Measurements from ENCODE around the gene PRDM16. TPM values are rescaled to one million over a fixed set of nuclear protein-coding genes. Genes with fewer than 3 reads are reported as not detected.
"Not testable (repeated sequence)": the region's sequence is repeated elsewhere in the genome, so short reads cannot be mapped to it uniquely, and the experiment has no call there.

The PRDM16 gene
- total RNA-seq, 1 donor from 2014 or later: not detected

DNA sequence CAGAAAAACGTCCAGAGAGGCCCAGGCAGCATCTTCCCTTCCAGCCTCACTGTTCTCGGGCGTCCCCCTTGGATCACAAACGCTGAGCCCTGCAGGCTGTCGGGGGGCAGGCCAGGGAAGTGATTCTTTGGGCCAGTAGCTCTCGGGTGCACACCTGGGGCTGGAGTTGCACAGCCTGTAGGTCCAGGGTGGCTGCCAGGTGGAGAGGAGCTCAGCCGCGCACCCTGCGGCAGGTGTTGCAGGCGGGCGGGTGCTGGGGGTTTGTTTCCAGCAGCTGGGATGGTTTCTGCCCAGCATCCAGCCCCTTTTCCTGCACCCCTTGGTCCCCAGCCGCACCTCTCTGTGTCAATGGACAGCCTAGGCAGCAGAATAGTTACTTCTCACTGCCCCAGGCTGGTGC lies 15.7 kb downstream of the PRDM16 start:
- DNase-seq: no peak

DNA sequence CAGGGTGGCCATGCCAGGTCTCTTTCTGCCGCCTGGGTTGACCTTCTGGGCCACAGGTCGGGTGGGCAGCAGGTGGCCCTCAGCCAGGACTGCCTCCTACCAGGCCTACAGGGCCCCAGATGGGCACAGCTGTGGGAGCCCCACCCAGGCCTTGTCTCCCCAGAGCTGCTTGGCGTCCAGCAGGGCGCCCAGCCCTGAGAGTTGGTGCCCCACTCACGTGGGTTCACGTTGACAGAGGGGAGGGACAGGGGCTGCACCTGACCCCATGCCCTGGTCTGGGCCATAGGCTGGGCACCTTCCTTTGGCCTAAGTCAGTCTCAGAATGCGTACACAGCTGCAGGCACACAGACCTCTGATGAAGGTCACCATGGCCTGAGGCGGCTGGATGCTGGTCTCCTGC lies 16.7 kb downstream of the PRDM16 start:
- no peak for DNase-seq

DNA sequence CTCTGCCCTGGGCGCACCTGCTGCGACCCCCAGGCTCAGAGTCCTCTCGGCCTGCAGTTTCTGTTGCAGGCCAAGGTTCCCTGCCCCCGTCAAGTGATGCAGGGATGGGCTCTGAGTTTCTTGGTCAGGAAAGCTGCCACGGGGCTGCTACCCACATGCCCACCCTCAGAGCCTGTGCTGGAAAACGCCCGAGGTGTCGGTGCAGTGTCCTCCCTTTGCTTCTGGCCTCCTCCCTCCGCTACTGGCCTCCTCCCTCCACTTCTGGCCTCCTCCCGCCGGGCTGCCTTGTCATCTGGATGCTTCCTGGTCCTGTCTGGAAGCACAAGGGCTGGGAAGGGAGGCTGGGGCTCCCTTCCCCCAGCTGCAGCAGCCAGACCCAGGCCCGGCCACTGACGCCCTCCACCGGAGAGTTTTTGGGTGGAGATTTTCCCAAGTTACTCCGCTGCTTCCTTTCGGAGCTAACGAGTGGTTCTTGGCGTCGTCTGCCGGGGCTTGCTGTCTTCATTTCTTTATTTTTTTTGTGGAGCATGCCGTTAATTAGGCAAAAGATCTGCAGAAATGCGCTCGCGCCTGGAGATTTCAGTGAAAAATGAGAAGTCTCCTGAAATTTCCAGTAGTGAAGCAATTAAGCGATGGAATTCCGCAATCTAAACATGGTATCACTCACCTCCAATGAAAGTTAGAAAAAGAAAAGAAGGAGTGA lies 17.4 kb downstream of the PRDM16 start:
- DNase-seq: no peak

DNA sequence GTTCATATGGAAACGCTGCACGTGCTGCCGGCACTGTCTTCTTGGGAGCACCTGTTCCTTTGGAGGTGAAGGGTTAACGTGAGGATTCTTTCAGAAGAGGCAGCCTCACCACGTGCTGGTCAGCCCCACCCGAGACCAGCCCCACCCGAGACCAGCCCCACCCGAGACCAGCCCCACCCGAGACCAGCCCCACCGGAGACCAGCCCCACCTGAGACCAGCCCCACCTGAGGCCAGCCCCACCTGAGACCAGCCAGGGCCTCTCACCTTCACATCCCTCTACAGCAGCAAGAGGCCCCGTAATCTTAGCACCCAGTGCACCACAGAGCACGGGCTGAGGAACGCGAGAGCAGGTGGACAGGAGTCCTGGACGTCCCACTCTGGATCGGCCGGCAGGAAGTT lies 18.0 kb downstream of the PRDM16 start:
- no peak for DNase-seq

DNA sequence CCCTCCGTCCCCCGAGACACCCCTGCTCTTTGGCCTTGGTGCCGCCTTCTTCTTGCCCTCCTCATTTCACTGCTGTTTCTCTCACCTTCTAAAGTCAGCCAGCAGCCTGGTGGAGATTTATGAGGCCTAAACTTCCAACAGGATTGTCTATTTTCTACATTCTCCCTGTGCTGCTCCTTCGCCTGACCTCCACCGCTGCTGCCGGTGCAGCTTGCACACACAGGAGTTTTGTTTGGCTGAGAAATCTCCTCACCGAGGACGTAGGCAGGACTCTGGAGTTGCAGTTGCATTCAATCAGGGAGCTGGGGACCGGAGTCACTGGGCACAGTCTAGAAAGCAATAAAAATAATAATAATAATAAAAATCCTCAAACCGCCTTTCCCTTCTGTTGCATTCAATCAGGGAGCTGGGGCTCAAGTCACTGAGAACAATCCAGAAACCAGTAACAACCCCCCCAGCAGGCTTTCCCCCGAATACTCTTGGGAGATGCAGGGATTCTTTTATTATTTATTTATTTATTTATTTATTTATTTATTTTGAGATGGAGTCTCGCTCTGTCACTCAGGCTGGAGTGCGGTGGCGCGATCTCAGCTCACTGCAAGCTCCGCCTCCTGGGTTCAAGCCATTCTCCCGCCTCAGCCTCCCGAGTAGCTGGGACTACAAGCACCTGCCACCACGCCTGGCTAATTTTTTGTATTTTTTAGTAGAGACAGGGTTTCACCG lies 19.1 kb downstream of the PRDM16 start:
- DNase-seq: not testable (repeated sequence)

DNA sequence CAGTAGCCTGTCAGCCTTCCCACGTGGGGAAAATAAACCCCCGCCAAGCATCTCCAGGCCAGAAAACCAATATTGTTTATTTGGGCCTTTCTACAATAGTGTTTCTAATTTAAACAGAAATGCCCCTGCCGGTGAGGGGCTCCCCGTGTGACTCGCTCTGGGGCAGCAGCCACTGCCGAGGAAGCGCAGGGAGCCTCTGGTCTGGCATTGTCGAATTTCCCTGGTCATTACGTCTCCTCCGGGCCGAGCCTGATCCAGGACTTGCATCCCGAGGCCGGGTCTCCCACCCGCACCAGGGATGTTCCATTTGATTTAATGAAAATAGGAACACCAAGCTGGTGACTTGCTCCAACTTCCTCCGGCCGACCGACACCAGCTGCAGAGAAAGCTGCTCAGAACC lies 20.5 kb downstream of the PRDM16 start:
- DNase-seq: no peak

DNA sequence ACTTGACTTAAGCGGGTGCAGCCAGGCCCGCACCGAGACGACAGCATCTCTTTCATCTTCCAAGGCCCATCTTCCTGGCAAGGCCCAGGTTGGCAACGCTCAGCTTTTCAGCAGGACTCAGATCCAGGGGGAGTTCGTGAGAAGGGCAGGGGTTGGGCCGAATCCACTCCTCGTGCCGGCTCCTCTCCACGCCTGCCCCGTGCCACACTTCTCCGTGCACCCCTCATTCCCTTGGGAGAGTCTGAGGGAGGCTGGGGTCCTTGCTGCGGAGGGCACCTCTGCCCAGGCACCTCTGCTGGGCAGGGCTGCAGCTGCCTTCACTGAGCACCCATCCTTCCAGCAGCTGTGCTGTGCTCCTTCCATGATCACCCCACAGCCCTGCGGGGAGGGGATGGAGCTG lies 22.3 kb downstream of the PRDM16 start:
- DNase-seq: no peak

DNA sequence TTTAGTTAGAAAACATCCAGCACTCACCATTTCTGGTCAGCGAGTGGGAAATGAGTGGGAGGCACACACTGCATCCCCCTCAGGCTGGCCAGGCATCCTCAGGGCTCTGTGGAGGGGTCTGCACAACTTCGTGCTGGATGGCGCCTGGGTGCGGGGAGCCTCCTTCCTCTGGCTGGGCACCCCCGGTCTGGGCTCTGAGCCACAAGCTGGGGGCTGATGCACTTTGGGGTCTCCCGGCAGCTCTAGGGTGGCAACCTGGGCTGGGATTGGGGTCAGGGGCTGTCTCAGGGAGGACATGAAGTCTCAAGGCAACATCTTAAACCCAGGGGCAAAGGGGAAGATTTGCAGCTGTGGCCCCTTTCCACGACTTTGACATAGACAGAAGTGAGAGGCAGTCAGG lies 23.5 kb downstream of the PRDM16 start:
- no peak for DNase-seq

DNA sequence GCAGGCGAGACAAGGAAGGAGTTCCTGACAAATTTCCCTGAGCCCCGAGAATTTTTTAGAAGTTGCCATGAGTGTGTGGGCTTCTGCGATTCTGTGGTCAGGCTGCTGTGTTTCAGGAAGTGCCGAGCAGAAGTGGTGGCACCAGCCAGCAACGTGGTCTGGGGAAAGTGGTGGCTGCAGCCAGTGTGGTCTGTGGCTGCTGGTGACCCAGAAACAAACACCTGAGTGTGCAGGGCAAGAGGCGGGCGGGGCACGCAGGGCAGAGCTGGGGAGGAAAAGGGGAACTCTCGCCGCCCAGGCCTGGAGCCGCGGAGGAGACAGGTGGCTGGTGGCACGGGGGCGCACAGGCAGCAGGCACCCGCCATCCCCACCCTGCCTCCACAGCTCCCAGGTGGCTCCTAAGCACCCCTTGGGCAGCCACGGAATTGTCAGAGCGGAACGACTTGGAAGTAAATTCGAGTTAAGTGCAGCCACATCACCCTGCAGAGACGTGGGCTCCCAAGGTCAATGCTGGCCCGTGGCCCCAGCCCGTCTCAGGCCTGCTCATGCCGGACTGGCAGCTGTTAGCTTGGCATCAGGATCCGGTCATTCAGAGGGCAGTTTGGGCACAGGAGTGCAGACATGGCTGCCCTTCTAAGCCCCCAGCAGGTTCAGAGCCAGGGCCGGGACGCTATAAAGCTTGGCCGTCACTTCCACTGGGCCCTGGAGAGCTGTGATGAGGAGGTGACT lies 25.1 kb downstream of the PRDM16 start:
- no peak for DNase-seq

DNA sequence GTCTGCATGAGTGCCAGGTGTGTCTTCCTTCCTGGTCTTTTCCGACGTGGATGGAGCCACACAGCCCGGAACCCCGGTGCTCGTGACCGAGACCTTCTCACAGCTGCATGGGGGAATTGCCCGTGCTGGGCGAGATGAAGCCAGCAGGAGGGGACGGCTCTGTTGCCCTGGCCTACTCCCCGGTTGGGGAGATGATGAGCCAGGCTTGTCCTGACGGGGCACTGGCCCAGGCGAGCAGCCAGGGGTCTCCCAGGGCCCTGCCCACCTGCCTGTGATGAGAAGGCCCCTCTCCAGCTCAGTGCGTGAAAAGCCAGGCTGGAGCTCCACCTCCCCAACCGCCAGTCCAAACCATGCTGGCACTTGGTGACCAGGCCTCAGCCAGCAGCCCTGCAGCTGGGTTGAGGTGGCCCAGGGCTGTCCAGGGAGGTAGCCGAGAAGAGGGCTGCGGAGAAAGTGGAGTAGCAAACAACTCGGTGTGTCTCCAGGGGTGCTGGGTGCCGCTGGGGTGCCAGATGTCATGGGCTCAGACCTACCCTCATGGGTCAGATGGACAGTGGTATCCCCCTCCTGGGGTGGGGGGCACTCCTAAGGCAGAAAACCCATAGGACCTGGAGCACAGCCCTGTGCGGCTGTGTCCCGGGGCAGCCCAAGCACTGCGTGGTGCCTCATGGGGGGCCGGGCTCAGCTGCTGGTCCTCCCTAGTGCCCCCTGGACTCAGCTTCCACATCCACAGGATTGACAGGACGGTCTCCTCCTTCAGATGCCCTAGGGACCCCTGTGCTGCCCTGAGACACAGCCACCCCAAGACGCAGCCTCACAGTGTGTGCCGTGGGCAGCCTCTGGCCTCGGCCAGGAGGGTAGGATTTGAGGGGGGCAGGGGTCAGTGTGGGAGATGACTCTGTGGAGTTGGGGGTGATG lies 26.1 kb downstream of the PRDM16 start:
- DNase-seq: no peak

DNA sequence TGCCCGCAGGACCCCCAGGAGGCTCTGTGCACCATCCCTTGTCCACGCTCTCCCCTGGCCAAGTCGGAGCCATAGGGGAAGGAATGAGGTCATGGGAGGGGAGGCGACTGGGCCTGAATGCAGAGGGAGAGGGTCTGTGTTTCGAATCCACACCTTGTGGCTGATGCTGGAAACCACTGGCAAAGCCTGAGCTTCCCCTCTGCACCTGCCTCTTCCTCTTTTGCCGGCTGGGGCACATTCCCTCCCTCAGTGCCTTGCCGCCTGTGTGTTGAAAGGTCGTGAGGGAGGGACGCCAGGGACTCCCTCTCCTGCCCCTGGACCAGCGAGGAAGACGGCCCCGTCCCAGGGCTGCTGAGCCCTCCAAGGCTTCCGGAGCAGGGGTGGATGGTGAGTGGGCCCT lies 27.3 kb downstream of the PRDM16 start:
- no peak for DNase-seq

DNA sequence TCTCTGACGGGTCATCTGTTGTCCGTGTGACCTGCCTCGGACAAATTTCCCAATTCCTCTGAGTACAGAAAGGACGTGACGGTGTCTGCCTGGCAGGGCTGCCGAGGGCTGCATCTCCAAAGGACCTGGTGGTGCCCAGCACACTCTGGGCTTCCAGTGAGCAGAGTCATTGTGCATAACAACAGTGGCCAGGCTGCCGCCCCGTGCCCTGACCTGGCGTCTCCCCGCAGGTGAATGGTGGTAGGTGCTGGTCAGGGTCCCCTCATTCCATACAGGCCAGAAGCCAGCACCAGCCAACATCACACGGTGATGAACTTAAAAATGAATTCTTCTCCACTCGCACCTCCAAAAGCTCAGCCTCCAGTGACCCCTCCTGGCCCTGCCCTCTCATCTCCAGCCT lies 28.2 kb downstream of the PRDM16 start:
- no peak for DNase-seq

DNA sequence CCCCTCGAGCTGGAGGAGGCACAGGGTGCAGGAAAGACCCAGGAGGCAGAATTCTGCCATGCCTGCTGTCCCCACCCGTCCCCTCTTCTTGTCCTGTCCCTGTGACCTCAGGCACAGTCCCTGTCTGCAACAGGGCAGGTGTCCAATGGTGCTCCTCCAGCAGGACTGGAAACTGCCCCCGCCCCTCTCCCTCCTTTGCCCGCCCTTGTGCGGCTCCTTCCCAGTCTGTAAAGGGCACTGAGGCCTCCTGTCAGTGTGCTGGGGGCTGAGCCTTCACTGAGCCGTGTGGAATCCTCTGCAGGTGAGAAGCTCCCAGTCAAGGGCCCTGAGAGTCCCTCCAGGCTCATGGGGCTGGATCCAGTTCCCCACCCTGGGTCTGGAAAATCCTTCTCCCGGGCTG lies 28.9 kb downstream of the PRDM16 start:
- no peak for DNase-seq

DNA sequence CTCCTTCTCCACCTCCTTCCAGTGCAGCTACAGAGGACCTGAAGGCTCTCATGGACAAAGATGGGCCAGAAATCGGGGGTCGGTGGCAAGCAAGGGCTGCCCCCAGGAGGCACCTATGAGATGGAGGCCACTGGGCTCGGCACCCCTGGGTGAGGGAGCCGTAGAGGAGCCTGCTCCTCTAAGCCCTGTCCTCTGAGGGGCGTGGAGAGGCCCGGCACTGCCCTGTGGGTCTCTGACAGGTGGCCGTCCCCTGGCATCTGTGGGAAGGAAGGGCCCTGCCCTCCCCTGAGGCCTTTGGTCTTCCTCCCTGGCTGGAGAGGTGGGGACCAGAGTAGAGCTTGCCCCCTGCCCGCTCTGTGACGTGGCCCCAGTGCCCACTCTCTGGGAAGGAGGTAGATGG lies 30.9 kb downstream of the PRDM16 start:
- no peak for DNase-seq

DNA sequence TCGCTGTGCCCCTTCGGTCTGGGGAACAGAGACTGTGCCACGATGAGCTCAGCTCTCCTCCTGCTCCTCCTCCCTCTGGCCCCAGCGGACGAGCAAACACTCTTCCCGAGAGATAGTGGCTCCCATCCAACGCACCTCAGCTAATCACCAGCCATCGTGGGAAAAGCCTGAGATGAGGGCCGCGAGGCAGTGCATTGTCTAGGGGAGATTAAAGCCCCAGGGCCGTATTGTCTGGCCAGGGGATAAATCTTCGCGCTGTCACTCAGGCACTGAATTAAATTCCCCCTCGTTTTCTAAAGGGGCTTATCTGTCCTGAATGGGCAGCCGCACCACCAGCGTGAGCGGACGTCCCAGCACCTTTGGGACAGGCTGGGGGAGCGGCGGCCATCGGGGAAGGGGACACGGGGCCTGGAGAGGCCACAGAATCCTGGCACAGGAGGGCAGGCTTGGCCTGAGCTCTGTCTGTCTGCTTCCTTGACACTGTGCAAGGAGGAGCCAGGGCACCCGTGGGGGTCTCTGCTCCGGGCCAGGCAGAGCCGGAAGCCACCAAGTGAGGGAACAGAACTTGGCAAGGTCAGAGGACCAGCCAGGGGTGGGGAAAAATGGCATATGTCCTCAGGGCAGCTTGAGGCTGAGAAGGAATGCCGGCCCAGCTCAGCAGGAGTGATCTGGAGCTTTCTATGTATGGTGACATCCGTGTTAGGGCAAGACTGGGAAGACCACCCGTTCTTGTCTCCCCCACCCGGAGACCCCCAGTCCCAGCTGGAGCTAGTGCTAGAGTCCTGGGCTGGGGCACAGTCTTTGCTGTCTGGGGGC lies 32.3 kb downstream of the PRDM16 start:
- DNase-seq: no peak

DNA sequence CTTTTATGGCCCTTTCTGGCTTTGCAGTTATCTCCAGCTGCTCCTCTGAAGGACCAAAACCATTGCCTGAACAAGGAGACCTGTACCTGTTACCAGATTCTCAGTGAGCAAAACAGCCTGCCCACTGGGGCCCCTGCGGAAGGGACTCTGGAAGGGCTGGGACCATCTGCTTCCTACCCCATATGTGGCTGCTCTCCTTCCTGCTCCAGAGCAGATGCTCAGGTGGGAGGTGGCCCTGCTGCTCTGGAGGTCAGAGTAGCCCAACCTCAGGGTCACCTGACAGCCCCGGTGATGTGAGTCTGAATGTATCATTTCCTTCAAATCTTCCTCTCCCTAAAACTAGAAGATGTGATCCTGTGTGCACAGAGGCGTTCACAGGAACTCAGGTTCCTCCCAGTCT lies 33.6 kb downstream of the PRDM16 start:
- DNase-seq: no peak

DNA sequence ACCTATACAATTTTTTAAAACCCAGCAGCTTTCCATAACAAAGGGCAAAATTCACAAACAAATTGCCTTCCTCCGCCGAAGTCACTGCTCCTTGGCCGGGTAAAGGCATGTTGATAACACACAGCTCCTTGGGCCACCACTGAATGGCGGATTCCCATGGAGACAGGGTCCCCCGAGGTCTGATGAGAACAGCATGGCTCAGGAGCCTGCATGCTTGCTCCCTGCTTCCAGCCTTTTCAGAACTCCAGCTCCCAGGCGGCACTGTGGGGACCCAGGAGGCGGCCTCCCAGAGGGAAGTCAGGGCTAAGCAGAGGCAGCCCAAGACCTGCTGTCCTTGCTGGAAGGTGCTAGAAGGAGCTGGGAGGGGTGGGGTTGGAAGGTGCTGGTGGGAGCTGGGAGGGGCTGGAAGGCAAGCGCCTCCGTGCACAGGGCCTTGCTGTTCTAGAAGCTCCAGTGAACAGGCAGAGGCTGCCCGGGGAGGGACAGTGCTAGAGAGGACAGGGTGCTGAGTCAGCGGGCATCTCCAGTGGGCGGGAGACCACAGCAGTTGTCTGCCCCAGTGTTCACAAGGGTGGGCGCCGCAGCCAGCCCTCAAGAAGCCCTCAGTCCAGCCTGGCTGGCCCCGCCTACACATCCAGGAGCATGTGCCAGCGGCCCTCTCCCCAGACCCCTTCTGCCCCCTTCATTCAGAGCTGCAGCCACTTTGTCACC lies 35.1 kb downstream of the PRDM16 start:
- DNase-seq: no peak

DNA sequence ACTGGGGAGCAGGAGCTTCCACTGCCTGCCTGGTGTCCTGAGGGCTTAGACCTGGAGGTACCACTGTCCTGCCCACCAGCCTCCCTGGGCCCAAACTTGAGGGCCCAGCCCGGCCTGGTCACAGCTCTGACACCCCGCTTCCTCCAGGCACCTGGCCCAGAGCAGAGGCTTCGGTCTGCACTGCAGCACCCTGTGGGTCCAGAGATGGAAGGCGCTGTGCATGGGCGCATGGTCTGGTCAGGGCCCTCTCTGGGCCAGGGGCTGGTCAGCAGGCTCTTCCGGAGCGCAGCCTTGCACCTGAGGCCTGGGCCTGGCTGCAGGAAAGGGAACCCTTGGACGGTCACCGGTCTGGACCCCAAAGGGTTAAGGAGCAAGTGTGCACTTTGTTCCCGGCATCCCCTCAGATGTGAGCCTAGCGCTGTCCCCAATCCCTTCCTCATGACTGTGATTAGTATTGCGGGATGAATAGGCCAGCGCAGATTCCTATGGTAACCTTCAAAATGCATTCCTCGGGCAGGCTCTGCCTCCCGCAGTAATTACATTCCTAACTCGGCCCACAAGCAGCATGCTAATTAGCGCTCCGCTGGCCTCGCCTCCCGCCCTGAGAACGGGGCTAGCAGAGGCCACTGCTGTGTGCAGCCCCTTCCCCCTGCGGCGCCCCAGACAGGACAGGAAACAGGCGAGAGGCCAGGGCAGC lies 36.3 kb downstream of the PRDM16 start:
- DNase-seq: no peak

DNA sequence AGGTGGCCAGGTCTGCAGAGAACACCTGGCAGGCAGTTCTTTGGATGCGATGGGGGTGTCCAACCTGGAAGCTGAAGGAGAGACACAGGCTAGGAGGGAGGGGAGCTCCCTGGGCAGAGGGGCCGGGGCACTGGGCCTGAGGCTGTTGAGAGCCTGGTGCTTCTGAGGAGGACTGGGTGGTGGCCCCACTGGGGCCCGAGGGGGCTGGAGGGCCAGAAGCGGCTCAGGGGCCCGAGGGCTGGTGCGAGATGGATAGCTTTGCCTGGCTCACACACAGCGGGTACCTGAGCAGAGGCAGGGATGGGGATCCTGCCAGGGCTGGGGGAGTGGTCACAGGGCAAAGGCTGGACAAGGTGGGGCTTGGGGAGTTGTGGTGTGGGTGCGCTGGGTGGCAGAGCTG lies 37.2 kb downstream of the PRDM16 start:
- DNase-seq: no peak

DNA sequence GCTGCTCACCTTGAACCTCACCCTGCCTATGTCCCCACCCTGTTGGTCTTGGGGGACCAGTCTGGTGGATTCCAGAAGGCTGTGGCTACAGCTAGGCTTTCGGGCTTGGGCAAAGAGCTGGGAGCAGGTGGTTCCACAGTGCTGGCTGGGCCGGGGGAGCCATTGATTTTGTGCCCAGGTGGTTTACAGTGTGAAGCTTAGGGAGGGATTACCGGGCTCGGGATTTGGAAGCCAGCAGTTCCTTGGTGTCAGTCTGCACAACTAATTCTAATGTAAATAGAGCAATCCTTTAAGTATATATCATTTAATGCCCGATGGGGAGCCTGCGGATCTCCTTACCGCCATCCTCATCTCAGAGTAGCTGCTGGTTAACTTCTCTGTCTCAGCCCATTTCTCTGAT lies 38.2 kb downstream of the PRDM16 start:
- DNase-seq: no peak

DNA sequence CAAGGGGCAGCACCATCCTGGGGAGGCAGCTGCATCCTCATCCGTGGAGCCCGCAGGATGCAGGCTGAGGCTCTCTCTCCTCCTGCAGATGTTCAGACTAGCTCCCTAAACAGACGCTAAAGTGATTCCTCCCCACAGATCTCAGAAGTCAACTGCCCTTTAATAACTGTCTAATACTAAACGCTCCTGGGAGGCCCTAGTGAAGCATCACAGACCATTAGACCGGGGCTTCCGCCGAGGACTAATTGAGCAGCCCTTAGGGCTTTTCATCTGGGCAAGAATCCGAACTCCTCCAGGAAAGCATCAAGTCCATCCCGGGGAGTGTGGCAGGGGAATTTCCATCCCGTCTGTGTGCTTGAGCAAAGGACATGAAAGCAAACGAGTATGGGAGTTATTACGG lies 40.4 kb downstream of the PRDM16 start:
- DNase-seq: no peak
